Activated naive CD8-positive, alpha-beta T cell treated with anti-CD3 and anti-CD28 coated beads for 36 hours (primary cell): ENCODE data around the gene AFF4. TPM values are rescaled to one million over a fixed set of nuclear protein-coding genes. Genes with fewer than 3 reads are reported as not detected.

ENCODE experiments used
- total RNA-seq, 2 experiments: library from RNA; stranded (reverse); gene quantifications; one replicate each; pipeline ENCODE4 v1.2.3, GENCODE V29; 2021

The AFF4 gene
- total RNA-seq, 2 experiments from 2014 or later: 22.2 to 22.9 TPM

Other genes starting within 250 kb of the AFF4 start
- gene KIF3A, start 226.1 kb downstream of the AFF4 start, total RNA-seq: 10 to 100 TPM; 10.7 to 11.1 TPM
- gene CCNI2, start 216.2 kb downstream of the AFF4 start, total RNA-seq: 1 to 10 TPM; 6.9 to 8.4 TPM
- 10 to 100 TPM; 21.2 to 22.2 TPM for gene SEPTIN8, start 186.4 kb downstream of the AFF4 start, total RNA-seq
- gene SOWAHA, start 150.3 kb downstream of the AFF4 start, total RNA-seq: under 1 TPM in 1 of 2 experiments, not detected in 1; 0.06 TPM
- 1 to 10 TPM; 1.8 to 2.3 TPM for gene SHROOM1, start 133.0 kb downstream of the AFF4 start, total RNA-seq
- gene GDF9, start 97.2 kb downstream of the AFF4 start, total RNA-seq: under 1 TPM; 0.26 to 0.29 TPM
- gene UQCRQ, start 97.0 kb downstream of the AFF4 start, total RNA-seq: 100 to 1,000 TPM; 652 to 654 TPM
- gene LEAP2, start 90.0 kb downstream of the AFF4 start, total RNA-seq: 1 to 10 TPM; 1.8 TPM
- 10 to 100 TPM; 31.2 to 33.5 TPM for gene ZCCHC10, start 62.9 kb upstream of the AFF4 start, total RNA-seq
- gene HSPA4, start 88.4 kb upstream of the AFF4 start, total RNA-seq: 100 to 1,000 TPM; 296 to 302 TPM